HG02938 (cell line): ENCODE measurements around the gene SLC35F3.
A peak's percentile ranks its signal among the peaks of the same experiment; 100 is the strongest.
"Not testable (repeated sequence)": the region's sequence is repeated elsewhere in the genome, so short reads cannot be mapped to it uniquely, and the experiment has no call there.

Experiments
- ATAC-seq: cut with Tn5 transposase; IDR thresholded peaks from one replicate; pipeline ENCODE4 v1.9.1; 2021; ENCODE audit warnings: mild to moderate bottlenecking, moderate library complexity; ENCODE audit not compliant: unreplicated experiment

SLC35F3 gene

DNA sequence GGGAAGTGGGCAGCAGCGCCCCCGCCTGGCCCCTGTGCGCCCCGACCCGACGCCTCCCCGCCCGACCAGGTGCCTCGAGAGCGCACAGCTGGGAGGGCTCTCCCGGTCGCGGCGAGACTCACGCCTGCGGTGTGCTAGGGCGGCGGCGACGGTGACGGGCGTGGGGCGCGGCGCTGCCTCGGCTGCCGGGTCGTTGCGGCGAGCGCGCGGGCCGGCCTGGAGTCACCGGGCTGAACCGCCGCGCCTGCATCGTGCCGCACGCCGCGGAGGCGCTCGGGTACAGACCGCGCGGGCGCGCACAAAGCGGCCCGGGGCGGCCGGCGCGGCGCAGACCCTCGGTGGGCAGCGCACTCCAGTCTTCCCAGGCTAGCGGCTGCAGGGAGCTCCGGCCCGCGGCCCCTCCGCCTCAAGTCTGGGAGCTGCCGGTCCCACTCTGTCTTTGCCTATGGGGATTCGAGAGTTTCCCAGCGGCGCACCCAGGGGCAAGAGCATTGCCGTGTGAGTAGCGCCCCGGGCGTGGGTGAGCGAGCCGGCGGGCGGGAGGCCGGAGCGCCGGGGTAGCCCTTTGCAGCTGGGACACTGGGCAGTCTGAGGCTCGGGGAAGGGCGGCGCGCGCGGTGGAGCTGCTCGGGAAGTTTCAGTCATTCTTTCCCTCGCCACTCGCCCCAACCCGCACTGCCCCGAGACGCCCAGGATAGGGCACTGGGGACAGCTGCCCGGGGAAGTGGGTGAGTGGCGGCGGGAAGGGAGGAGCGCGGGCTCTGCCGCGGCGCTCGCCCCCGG, at the start of gene SLC35F3:
TSS of gene SLC35F3 (plus strand) at position 44 of the 783 bp plus-strand sequence.
- ATAC-seq, result no peak

- no peak for ATAC-seq
Measured at GRCh38 chr1:233859446-233859845, 45.0 kb upstream of the SLC35F3 start.

DNA sequence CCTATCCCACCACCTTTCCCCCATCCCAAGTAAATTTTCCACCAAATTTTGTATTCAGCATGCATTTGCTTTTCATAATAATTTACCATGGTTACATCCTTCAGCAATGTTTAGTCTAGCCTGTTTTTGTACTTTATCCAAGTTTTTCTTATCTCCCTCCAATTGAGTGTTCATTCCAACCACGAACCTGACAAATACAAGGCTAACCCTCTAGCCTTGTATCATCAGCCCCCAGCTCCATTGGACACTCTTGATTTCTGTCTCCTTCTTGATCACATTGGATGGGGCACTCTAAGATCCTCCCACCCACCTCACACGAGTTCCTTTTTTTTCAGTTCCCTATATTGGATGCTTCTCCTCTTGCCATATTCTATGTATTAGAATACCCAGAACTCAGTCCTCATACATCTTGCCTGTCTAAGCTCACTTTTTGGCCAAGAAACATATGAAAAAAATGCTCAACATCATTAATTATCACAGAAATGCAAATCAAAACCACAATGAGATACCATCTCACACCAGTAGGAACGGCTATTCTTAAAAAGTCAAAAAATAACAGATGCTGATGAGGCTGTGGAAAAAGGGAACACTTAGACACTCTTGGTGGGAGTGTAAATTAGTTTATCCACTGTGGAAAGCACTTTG, 40.5 kb upstream of the SLC35F3 start:
- no peak for ATAC-seq

DNA sequence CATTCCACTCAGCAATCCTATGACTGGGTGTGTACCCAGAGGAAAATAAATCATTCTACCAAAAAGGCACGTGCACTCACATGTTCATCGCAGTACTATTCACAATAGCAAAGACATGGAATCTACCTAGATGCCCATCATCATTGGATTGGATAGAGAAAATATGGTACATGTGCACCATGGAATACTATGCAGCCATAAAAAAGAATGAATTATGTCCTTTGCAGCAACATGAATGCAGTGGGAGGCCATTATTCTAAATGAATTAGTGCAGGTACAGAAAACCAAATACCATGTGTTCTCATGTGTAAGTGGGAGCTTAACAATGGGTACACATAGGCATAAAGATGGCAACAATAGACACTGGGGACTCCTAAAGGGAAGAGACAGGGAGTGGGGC, 39.9 kb upstream of the SLC35F3 start:
- no peak for ATAC-seq

DNA sequence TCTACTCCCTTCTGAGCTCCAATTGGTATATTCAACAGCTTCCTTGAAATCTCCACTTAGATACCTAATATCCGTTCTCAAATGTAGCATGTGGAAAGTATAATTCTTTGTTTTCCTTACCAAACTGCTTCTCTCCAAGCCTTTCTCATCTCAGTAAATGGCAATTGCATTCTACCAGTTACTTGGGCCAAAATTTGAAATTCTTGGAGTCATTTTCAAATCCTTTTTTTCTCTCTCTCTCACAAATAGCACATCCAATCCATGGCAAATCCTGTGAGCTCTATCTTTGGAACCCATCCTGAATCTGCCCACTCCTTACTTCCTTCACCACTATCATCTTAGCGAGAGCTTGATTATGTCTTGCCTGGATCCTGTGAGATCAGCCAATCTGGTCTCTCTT, 39.3 kb upstream of the SLC35F3 start:
- no peak for ATAC-seq

- no peak for ATAC-seq
Measured at GRCh38 chr1:233865902-233866301, 38.6 kb upstream of the SLC35F3 start.

DNA sequence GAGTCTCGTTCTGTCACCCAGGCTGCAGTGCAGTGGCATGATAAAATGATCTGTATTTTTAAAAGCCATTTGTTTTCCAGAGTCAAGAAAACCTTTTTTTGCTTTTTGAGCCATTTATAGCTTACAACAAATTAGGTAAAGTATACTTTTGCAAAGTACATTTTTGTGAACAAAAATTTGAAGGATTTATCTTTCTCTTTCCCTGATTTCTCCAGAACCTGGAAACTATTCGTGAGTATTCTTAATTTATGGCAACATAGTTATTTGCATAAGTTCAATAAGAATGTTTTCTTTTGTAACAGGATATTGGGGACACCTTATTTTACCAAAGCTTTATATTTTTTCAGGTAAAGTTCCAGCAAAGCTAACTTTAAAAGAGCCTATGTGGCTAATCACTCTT, 37.4 kb upstream of the SLC35F3 start:
- ATAC-seq, result no peak

DNA sequence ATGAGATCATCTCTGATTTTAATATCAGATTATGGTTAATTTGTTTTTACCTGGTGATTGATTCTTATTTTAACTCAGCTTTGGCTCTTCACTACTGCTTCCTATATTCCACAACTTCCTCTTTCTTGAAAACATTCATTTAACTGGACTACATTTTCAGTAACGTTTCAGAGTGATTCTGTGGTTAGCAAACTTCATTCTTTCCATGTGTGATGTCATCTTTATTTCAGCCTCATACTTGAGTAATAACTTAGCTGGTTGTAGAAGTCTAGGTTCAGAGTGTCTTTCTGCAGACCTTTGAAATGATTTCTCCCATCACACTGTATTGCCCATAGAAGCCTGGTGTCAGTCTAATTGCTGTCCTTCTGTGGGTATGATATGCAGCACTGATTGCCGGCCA, 36.0 kb upstream of the SLC35F3 start:
- ATAC-seq, result no peak

DNA sequence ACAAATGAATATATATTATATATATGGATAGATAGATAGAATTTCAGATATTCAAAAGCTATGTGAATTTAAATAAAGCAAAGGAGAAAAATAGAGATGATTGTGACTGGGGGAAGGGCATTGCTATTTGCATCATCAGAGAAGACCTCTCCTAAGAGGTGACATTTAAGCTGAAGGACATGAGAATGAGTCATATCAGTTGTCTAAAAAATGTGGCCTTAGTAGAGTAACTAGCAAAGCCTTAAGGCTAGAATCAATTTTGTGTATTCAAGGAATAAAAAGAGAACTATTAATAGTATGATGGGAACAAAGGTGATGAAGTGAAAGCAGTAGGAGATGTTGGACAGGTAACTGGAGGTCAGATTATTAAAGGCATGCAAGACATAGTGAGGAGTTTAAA, 34.8 kb upstream of the SLC35F3 start:
- no peak for ATAC-seq

- ATAC-seq, result no peak
Measured at GRCh38 chr1:233873666-233874065, 30.8 kb upstream of the SLC35F3 start.

GRCh38 chr1:233879841-233880240, 24.6 kb upstream of the SLC35F3 start:
- ATAC-seq, result no peak

- no peak for ATAC-seq
Measured at GRCh38 chr1:233883671-233884070, 20.8 kb upstream of the SLC35F3 start.

DNA sequence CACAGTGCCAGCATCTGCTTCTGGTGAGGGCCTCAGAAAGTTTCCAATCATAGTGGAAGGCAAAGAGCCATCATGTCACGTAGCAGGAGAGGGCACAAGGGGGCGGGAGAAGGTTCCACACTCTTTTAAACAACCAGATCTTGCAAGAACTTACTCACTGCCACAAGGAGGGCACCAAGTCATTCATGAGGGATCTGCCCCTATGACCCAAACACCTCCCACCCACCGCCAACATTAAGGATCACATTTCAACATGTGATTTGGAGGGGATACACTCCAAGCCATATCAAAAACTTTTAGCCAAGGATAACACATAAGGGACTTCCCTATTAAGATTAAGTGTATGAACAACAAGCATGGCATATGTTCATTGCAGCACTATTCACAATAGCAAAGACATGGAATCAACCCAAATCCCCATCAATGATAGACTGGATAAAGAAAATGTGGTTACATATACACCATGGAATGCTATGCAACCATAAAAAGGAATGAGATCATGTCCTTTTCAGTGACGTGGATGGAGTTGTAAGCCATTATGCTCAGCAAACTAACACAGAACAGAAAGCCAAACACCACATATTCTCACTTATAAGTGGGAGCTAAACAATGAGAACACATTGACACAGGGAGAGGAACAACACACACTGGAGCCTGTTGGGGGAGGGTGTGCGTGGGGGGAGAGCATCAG, 19.9 kb upstream of the SLC35F3 start:
- ATAC-seq, result no peak

GRCh38 chr1:233885196-233885920, 19.1 kb upstream of the SLC35F3 start:
- ATAC-seq, result no peak

GRCh38 chr1:233891151-233891550, 13.3 kb upstream of the SLC35F3 start:
- ATAC-seq, result not testable (repeated sequence)

DNA sequence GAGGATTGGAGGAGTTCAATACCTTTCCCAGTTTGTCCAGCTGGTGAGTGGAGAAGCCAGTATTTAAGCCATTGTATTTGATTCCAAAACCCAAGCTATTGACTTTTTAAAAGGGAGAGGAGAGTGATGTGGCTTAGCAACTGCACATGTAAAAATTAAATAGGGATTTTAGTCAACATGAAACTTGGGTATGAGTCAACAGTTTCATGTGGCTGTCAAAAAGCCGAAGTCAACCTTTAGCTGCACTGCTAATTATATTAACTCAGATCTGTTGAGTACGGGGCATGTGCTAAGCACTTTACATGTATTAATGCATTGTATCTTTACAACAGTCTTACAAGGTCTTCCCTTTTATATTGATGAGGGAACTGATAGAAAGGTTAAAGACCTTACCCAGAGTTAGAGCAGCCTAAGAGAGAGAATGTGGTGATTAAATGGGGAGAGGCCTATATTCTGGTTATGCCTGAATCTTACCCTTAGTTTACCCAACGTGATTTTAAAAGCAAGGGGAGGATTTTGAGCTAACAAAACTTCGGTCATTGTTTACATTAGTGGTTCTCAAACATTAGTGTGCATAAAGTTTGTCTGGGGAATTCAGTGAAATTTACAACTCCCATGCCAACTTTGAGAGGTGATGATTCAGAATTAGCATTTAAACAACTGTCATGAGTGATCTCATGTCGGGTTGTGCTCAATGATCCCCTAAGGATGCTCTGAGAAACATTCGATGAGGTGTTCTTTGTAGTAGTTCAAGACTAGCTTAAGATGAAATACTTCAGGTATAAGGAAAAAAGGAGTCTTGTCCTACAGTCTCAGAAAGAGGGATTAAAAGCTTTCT, 6.9 kb upstream of the SLC35F3 start:
- ATAC-seq, result peak; percentile 99

- no peak for ATAC-seq
Measured at GRCh38 chr1:233901495-233901894, 3.0 kb upstream of the SLC35F3 start.

DNA sequence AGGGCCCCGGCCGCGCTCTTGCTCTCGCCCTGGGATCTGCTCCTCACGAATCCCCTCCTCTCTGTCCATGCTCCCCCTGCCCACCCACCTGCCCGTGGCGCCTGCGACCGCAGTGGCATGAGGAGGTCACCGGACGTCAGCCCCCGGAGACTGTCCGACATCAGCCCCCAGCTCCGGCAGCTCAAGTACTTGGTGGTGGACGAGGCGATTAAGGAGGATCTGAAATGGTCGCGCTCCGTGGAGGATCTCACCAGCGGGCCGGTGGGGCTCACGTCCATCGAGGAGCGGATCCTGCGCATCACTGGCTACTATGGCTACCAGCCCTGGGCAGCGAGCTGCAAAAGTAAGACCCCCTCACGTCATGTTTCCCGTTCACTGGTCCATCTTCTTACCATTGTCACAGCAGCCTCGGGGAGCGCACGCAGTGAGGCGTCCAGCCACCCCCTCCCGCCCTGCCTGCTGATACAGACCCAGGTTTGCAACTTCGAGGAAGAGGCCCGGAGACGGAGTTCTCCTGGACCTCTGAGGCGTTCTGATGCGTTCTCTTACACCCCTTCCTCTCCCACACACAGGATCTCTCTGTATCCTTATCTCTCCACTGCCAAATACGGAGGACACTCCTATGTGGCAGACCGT, 1.1 kb downstream of the SLC35F3 start:
- no peak for ATAC-seq

DNA sequence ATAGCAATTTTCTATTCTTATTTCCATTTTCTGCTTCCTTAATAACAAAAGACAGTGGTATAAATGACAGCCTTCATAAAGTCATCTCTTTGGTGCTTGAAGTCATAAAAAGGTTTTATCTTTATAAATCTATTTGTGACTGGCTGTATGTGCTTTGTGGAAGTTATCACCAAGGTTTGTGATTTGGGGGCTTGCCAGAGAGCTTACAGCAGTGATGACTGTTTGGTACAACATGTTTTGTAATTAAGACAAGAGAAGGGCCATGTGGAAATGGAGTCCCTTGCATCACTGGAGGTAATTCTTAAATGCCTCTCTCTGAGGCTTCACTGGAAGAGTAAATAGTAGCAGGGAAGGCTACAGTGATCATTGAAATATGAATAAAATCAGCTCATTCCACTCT, 2.7 kb downstream of the SLC35F3 start:
- no peak for ATAC-seq

DNA sequence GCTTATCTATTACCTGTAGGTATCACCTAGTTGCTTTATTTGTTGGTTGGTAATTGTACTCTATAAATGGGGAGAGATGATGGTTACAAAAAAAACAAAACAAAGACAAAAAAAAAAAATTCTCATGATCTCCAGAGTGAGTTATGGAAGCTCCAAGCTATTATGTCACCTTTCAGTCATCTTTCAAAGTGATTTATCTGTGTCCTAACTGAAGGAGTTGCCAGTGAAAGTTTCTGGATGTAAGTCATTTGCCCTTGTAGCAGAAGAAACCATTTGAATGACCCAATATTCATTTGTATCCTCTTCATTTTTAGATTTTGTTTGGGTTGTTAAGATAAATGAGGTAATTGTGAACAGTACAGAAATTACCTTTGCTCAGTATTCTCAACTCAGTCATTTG, 3.6 kb downstream of the SLC35F3 start:
- no peak for ATAC-seq
